ENCODE results near the gene TUBE1.

Gene TUBE1

DNA sequence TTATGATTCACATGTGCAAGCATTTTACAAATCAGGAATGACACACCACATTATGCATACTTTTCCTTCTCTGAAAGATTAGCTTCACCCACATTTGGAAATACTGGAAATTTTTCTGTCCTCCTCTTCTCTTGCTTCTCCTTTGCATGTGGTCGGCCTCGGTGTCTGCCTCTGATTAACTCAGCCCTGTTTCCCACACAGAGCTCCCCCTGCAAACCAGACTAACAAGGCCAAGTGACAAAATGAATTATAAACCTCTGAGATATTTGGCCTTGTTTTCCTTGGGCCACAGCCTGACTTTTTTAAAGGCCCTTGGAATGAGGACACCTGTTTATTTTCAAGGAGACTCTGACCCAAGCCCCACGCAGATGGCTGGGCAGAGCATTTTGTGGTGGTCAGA, 42.4 kb downstream of the TUBE1 start:
- Histone ChIP-seq H3K4me3 (ENCODE audit: low read depth, low read length) (no peak overlapping the region), H3K79me1 (ENCODE audit: low read length) (no peaks in the 10 kb centered on the region), H3K36me3 (ENCODE audit: control insufficient read depth in 1 of 2, insufficient read depth in 2 of 2, low read length in 2 of 2) (no peaks in the 10 kb centered on the region), H3K9me3 (ENCODE audit: insufficient read depth, low read depth, low read length) (no peaks in the 10 kb centered on the region), H2BK120ac (ENCODE audit: insufficient read depth, low read length, poor library complexity) (no peak overlapping the region), H4K12ac (ENCODE audit: low read depth, low read length) (no peak overlapping the region), H4K91ac (ENCODE audit: low read depth, low read length) (no peak overlapping the region), H3K4ac (ENCODE audit: low read depth, low read length) (no peak overlapping the region), H3K4me2 (ENCODE audit: low read length) (no peak overlapping the region), H3K27ac (ENCODE audit: low read depth, low read length) (no peak overlapping the region), H3K79me2 (ENCODE audit: control insufficient read depth, insufficient read depth, low read length, poor library complexity) (no peaks in the 10 kb centered on the region), H2BK12ac (ENCODE audit: low read length) (no peak overlapping the region), H3K9ac (ENCODE audit: low read length) (no peak overlapping the region), H3K23ac (ENCODE audit: low read length) (no peak overlapping the region), H3K14ac (ENCODE audit: low read length) (no peak overlapping the region), H2AFZ (ENCODE audit: insufficient read depth, low read length, poor library complexity) (no peak overlapping the region), H4K8ac (ENCODE audit: low read depth, low read length) (no peak overlapping the region), H2AK5ac (ENCODE audit: low read length) (no peak overlapping the region), H3K18ac (ENCODE audit: low read length) (no peak overlapping the region), H3K4me1 (ENCODE audit: control insufficient read depth in 1 of 2, insufficient read depth in 2 of 2, low read length in 2 of 2) (peaks cover 0 to 3% of the 10 kb centered on the region in 2 experiments), H3K27me3 (ENCODE audit: insufficient read depth, low read length) (no peaks in the 10 kb centered on the region), H2BK5ac (ENCODE audit: low read depth, low read length, poor library complexity) (no peak overlapping the region)
- no CpG with 5 or more reads among the region's 3 CpGs for WGBS (ENCODE audit: extremely low coverage, insufficient coverage, insufficient read length)
- peak; percentile 50 to 61 for DNase-seq

- no peak overlapping the region for H4K91ac ChIP-seq (ENCODE audit: low read depth, low read length)
- H3K27me3 ChIP-seq (ENCODE audit: insufficient read depth, low read length) = no peaks in the 10 kb centered on the region
- H3K9me3 ChIP-seq (ENCODE audit: insufficient read depth, low read depth, low read length) = no peaks in the 10 kb centered on the region
- H2BK120ac ChIP-seq (ENCODE audit: insufficient read depth, low read length, poor library complexity) = no peak overlapping the region
- H4K8ac ChIP-seq (ENCODE audit: low read depth, low read length) = no peak overlapping the region
- peaks cover 1 to 7% of the 10 kb centered on the region in 2 experiments for H3K4me1 ChIP-seq (ENCODE audit: control insufficient read depth in 1 of 2, insufficient read depth in 2 of 2, low read length in 2 of 2)
- no peak overlapping the region for H4K12ac ChIP-seq (ENCODE audit: low read depth, low read length)
- H3K18ac ChIP-seq (ENCODE audit: low read length) = no peak overlapping the region
- no peak overlapping the region for H3K14ac ChIP-seq (ENCODE audit: low read length)
- H3K4me2 ChIP-seq (ENCODE audit: low read length) = no peak overlapping the region
- no peak overlapping the region for H2AFZ ChIP-seq (ENCODE audit: insufficient read depth, low read length, poor library complexity)
- H3K36me3 ChIP-seq (ENCODE audit: control insufficient read depth in 1 of 2, insufficient read depth in 2 of 2, low read length in 2 of 2) = no peaks in the 10 kb centered on the region
- H3K79me2 ChIP-seq (ENCODE audit: control insufficient read depth, insufficient read depth, low read length, poor library complexity) = no peaks in the 10 kb centered on the region
- H3K4ac ChIP-seq (ENCODE audit: low read depth, low read length) = no peak overlapping the region
- no peak overlapping the region for H3K9ac ChIP-seq (ENCODE audit: low read length)
- no peak overlapping the region for H3K27ac ChIP-seq (ENCODE audit: low read depth, low read length)
- peak in 1 of 2 donors; percentile 13 for DNase-seq
- H3K79me1 ChIP-seq (ENCODE audit: low read length) = no peaks in the 10 kb centered on the region
- no peak overlapping the region for H3K4me3 ChIP-seq (ENCODE audit: low read depth, low read length)
- no peak overlapping the region for H2AK5ac ChIP-seq (ENCODE audit: low read length)
- no peak overlapping the region for H2BK5ac ChIP-seq (ENCODE audit: low read depth, low read length, poor library complexity)
- H3K23ac ChIP-seq (ENCODE audit: low read length) = no peak overlapping the region
- no peak overlapping the region for H2BK12ac ChIP-seq (ENCODE audit: low read length)
- no CpG with 5 or more reads among the region's 8 CpGs for WGBS (ENCODE audit: extremely low coverage, insufficient coverage, insufficient read length)
Measured at GRCh38 chr6:112044196-112044595, 43.1 kb downstream of the TUBE1 start.

- no peak overlapping the region for H2BK120ac ChIP-seq (ENCODE audit: insufficient read depth, low read length, poor library complexity)
- H2AK5ac ChIP-seq (ENCODE audit: low read length) = no peak overlapping the region
- no CpG with 5 or more reads among the region's 36 CpGs for WGBS (ENCODE audit: extremely low coverage, insufficient coverage, insufficient read length)
- H2BK5ac ChIP-seq (ENCODE audit: low read depth, low read length, poor library complexity) = no peak overlapping the region
- H4K91ac ChIP-seq (ENCODE audit: low read depth, low read length) = no peak overlapping the region
- H3K4me3 ChIP-seq (ENCODE audit: low read depth, low read length) = peak overlapping the region; percentile 31
- no peak overlapping the region for H4K12ac ChIP-seq (ENCODE audit: low read depth, low read length)
- no peaks in the 10 kb centered on the region for H3K79me2 ChIP-seq (ENCODE audit: control insufficient read depth, insufficient read depth, low read length, poor library complexity)
- no peak overlapping the region for H2BK12ac ChIP-seq (ENCODE audit: low read length)
- no peak overlapping the region for H3K27ac ChIP-seq (ENCODE audit: low read depth, low read length)
- no peaks in the 10 kb centered on the region for H3K79me1 ChIP-seq (ENCODE audit: low read length)
- H3K9ac ChIP-seq (ENCODE audit: low read length) = no peak overlapping the region
- H4K8ac ChIP-seq (ENCODE audit: low read depth, low read length) = no peak overlapping the region
- no peak overlapping the region for H3K4ac ChIP-seq (ENCODE audit: low read depth, low read length)
- no peak overlapping the region for H3K14ac ChIP-seq (ENCODE audit: low read length)
- H3K27me3 ChIP-seq (ENCODE audit: insufficient read depth, low read length) = no peaks in the 10 kb centered on the region
- peak overlapping the region; percentile 78 for H3K4me2 ChIP-seq (ENCODE audit: low read length)
- H3K23ac ChIP-seq (ENCODE audit: low read length) = no peak overlapping the region
- H2AFZ ChIP-seq (ENCODE audit: insufficient read depth, low read length, poor library complexity) = no peak overlapping the region
- no peaks in the 10 kb centered on the region for H3K36me3 ChIP-seq (ENCODE audit: control insufficient read depth in 1 of 2, insufficient read depth in 2 of 2, low read length in 2 of 2)
- no peaks in the 10 kb centered on the region for H3K9me3 ChIP-seq (ENCODE audit: insufficient read depth, low read depth, low read length)
- no peak overlapping the region for H3K18ac ChIP-seq (ENCODE audit: low read length)
- H3K4me1 ChIP-seq (ENCODE audit: control insufficient read depth in 1 of 2, insufficient read depth in 2 of 2, low read length in 2 of 2) = peaks cover 7 to 11% of the 10 kb centered on the region in 2 experiments
- peak; percentile 83 to 94 for DNase-seq
Measured at GRCh38 chr6:112043032-112044007, 44.0 kb downstream of the TUBE1 start.

DNA sequence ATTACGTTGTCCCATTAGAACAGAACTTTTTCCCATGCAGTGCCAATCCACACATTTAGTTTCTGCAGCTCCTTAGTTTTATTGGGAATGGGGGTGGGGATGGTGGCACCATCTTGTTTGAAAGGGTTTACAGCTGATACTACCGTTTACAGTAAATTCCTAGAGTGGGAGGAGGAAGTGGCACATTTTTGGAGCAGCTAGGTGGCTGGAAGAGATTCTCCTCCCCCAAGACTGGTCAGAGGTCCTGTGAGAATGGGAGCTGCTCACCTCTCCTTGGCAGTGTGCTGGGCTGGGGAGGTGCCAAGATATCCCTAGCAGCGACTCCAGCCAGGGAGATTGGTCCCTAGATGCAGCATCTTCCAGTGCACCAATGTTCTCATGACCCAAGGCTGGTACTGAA, 45.7 kb downstream of the TUBE1 start:
- Histone ChIP-seq H4K91ac (ENCODE audit: low read depth, low read length) (no peak overlapping the region), H2BK120ac (ENCODE audit: insufficient read depth, low read length, poor library complexity) (no peak overlapping the region), H2AFZ (ENCODE audit: insufficient read depth, low read length, poor library complexity) (no peak overlapping the region), H3K4me2 (ENCODE audit: low read length) (no peak overlapping the region), H3K79me1 (ENCODE audit: low read length) (no peaks in the 10 kb centered on the region), H3K9ac (ENCODE audit: low read length) (no peak overlapping the region), H3K4me1 (ENCODE audit: control insufficient read depth in 1 of 2, insufficient read depth in 2 of 2, low read length in 2 of 2) (peaks cover 7 to 14% of the 10 kb centered on the region in 2 experiments), H2BK12ac (ENCODE audit: low read length) (peak overlapping the region; percentile 15), H3K9me3 (ENCODE audit: insufficient read depth, low read depth, low read length) (no peaks in the 10 kb centered on the region), H3K4me3 (ENCODE audit: low read depth, low read length) (no peak overlapping the region), H3K18ac (ENCODE audit: low read length) (no peak overlapping the region), H3K4ac (ENCODE audit: low read depth, low read length) (no peak overlapping the region), H3K27ac (ENCODE audit: low read depth, low read length) (no peak overlapping the region), H4K12ac (ENCODE audit: low read depth, low read length) (no peak overlapping the region), H3K23ac (ENCODE audit: low read length) (no peak overlapping the region), H3K27me3 (ENCODE audit: insufficient read depth, low read length) (no peaks in the 10 kb centered on the region), H2BK5ac (ENCODE audit: low read depth, low read length, poor library complexity) (no peak overlapping the region), H2AK5ac (ENCODE audit: low read length) (no peak overlapping the region), H4K8ac (ENCODE audit: low read depth, low read length) (no peak overlapping the region), H3K36me3 (ENCODE audit: control insufficient read depth in 1 of 2, insufficient read depth in 2 of 2, low read length in 2 of 2) (no peaks in the 10 kb centered on the region), H3K14ac (ENCODE audit: low read length) (no peak overlapping the region), H3K79me2 (ENCODE audit: control insufficient read depth, insufficient read depth, low read length, poor library complexity) (no peaks in the 10 kb centered on the region)
- WGBS (ENCODE audit: extremely low coverage, insufficient coverage, insufficient read length) = no CpG with 5 or more reads among the region's 3 CpGs
- DNase-seq = no peak
